K562 (cell line): Measurements from ENCODE around the gene MOB1A. TPM values are rescaled to one million over a fixed set of nuclear protein-coding genes. Genes with fewer than 3 reads are reported as not detected.

ENCODE experiments used
- ARID1B ChIP-seq: fragments of 450-650 bp; IDR thresholded peaks from 2 replicates; pipeline ENCODE4 v1.6.1; 2016; ENCODE audit warnings: antibody characterized with exemption, mild to moderate bottlenecking, inconsistent platforms
- BACH1 ChIP-seq: fragments of 200-800 bp; sonication (Bioruptor generic); IDR thresholded peaks from 2 replicates; pipeline ENCODE4 v1.6.1; 2016; ENCODE audit warnings: missing genetic modification characterization, missing compliant biosample characterization
- BRD4 ChIP-seq: fragments of 200-600 bp; sonication (generic); IDR thresholded peaks from 2 replicates; pipeline ENCODE4 v1.6.1; 2017; ENCODE audit warnings: inconsistent platforms
- CBFA2T3 ChIP-seq: fragments of 450-650 bp; IDR thresholded peaks from 2 replicates; pipeline ENCODE4 v1.6.1; 2017
- CBX1 ChIP-seq: sonication (generic); IDR thresholded peaks from 2 replicates; pipeline ENCODE4 v1.6.1; 2016; ENCODE audit warnings: antibody characterized with exemption, low read depth, mild to moderate bottlenecking
- CCAR2 ChIP-seq: fragments of 200-400 bp; formaldehyde crosslinking; IDR thresholded peaks from 2 replicates; pipeline ENCODE4 v1.6.1; 2017; ENCODE audit warnings: mild to moderate bottlenecking, low read depth, low read length
- EP300 ChIP-seq: IDR thresholded peaks from 2 replicates; pipeline ENCODE4 v1.6.1; 2012; ENCODE audit warnings: low read length, improper control_type of control experiment
- HBP1 ChIP-seq: fragments of 450-650 bp; formaldehyde crosslinking; IDR thresholded peaks from 2 replicates; pipeline ENCODE4 v1.4.0; 2022; ENCODE audit warnings: missing genetic modification characterization
- HMG20A ChIP-seq: fragments of 450-650 bp; formaldehyde crosslinking; conservative IDR thresholded peaks from 2 replicates; pipeline ENCODE4 v1.4.0; 2020; ENCODE audit warnings: mild to moderate bottlenecking, mixed read lengths
- MECOM ChIP-seq: fragments of 250-450 bp; sonication (Bioruptor Pico); IDR thresholded peaks from 2 replicates; pipeline ENCODE4 v1.8.0; 2022; ENCODE audit warnings: inconsistent platforms
- NR2F6 ChIP-seq: fragments of 450-650 bp; formaldehyde crosslinking; IDR thresholded peaks from 2 replicates; pipeline ENCODE4 v1.4.0; 2020; ENCODE audit warnings: mild to moderate bottlenecking
- PHF20 ChIP-seq: fragments of 450-650 bp; IDR thresholded peaks from 2 replicates; pipeline ENCODE4 v1.6.1; 2018; ENCODE audit not compliant: partially characterized antibody
- PKNOX1 ChIP-seq: fragments of 450-650 bp; IDR thresholded peaks from 2 replicates; pipeline ENCODE4 v1.6.1; 2016
- SMARCE1 ChIP-seq: fragments of 450-650 bp; IDR thresholded peaks from 2 replicates; pipeline ENCODE4 v1.7.1; 2016; ENCODE audit warnings: mild to moderate bottlenecking
- TAF7 ChIP-seq: fragments of 450-650 bp; IDR thresholded peaks from 2 replicates; pipeline ENCODE4 v1.6.1; 2016; ENCODE audit warnings: missing genetic modification characterization, missing compliant biosample characterization
- ZBTB17 ChIP-seq: fragments of 450-650 bp; formaldehyde crosslinking; IDR thresholded peaks from 2 replicates; pipeline ENCODE4 v1.4.0; 2020; ENCODE audit warnings: mild to moderate bottlenecking
- ZFPM2 ChIP-seq: fragments of 250-450 bp; sonication (Bioruptor Pico); IDR thresholded peaks from 2 replicates; pipeline ENCODE4 v1.5.1; 2022; ENCODE audit warnings: mild to moderate bottlenecking
- ZNF318 ChIP-seq, 2 experiments: fragments of 450-650 bp; IDR thresholded peaks; 2 replicates each; pipeline ENCODE4 v1.6.1; 2016; ENCODE audit warnings: mild to moderate bottlenecking in 2 of 2, borderline replicate concordance in 1 of 2, low read depth in 1 of 2, moderate library complexity in 1 of 2
- ZNF589 ChIP-seq: fragments of 200-800 bp; sonication (Bioruptor generic); IDR thresholded peaks from 2 replicates; pipeline ENCODE4 v1.6.1; 2016; ENCODE audit warnings: low read depth, missing genetic modification characterization, missing compliant biosample characterization
- polyA plus RNA-seq, 8 experiments: library from polyadenylated mRNA; depleted of rRNA in 4 of 8; stranded (reverse) in 5 of 8; unstranded in 3 of 8; fragments of >200 nt; fragmentation: Nextera tagmentation in 2 of 8; fragmentation: Illumina TruSeq in 1 of 8; extraction: Ambion mirVana in 2 of 8; extraction: Trizol in 1 of 8; gene quantifications; 2 replicates each; pipeline versions ENCODE4 v1.2.1 to v1.2.3, GENCODE V29; 2011 to 2014; ENCODE audit warnings: inconsistent platforms in 1 of 8, missing spikeins in 1 of 8
- total RNA-seq, 7 experiments: library from RNA; depleted of rRNA in 6 of 7; stranded (reverse); fragments of >200 nt in 6 of 7; fragmentation: Illumina TruSeq in 2 of 7; extraction: Trizol in 2 of 7; gene quantifications; 2 replicates each; pipeline versions ENCODE4 v1.2.1 to v1.2.3, GENCODE V29; 2011 to 2021; ENCODE audit warnings: low replicate concordance in 1 of 7

Gene MOB1A
- total and polyA plus RNA-seq, 9 of the 15 experiments (the other 6 are each of a cell fraction or from before 2014, with no cell fraction given), result 24.8 to 100 (median 60.2) TPM

GRCh38 chr2:74149570-74150319 is 28.9 kb downstream of the MOB1A start (continued):
- TF ChIP-seq ZNF589 (CRISPR knock-in tag) (peak; percentile 64; the same call in 1 of the 2 replicates), ZFPM2 (CRISPR knock-in tag) (no peak), BACH1 (tag) (no peak), SMARCE1 (peak; percentile 28; the same call in 1 of the 2 replicates), HBP1 (CRISPR knock-in tag) (no peak), CCAR2 (no peak), NR2F6 (no peak), PKNOX1 (peak; percentile 45), PHF20 (no peak), MECOM (CRISPR knock-in tag) (0 out of 2 replicates have a peak, but pooled peaks have one; percentile 29), ARID1B (peak; percentile 49), EP300 (peak; percentile 39; the same call in 1 of the 2 replicates), CBFA2T3 (peak; percentile 61), CBX1 (no peak), TAF7 (tag) (no peak), ZBTB17 (no peak), ZNF318 (IDR thresholded peaks at IDR 0.05; ENCODE audit: borderline replicate concordance in 1 of 2, low read depth in 1 of 2) (no peak), BRD4 (no peak), HMG20A (CRISPR knock-in tag) (no peak)
